Astrocyte of the hippocampus (primary cell): ENCODE measurements around the gene CANT1.

Experiments
- DNase-seq: peaks from one replicate; pipeline ENCODE4 v3.0.0; 2011; ENCODE audit warnings: low read depth, low spot score

The CANT1 gene

GRCh38 chr17:79009397-79010303, at the start of gene CANT1:
CANT1 (minus strand) TSS chr17:79009764; CDS start chr17:78997622, 12,142 bp downstream.
- DNase-seq: peak; percentile 95

GRCh38 chr17:79057737-79058385, 48.3 kb upstream of the CANT1 start:
- DNase-seq: no peak

GRCh38 chr17:79055197-79055596, 45.6 kb upstream of the CANT1 start:
- no peak for DNase-seq

- no peak for DNase-seq
These were observed 44.8 kb upstream of the CANT1 start for GRCh38 chr17:79054200-79054960.

GRCh38 chr17:79053251-79053925, 43.8 kb upstream of the CANT1 start:
- DNase-seq: peak; percentile 27

- DNase-seq: no peak
These were observed 42.6 kb upstream of the CANT1 start for GRCh38 chr17:79052131-79052530.

GRCh38 chr17:79051306-79051705, 41.7 kb upstream of the CANT1 start:
- no peak for DNase-seq

GRCh38 chr17:79050551-79050950, 41.0 kb upstream of the CANT1 start:
- no peak for DNase-seq

- no peak for DNase-seq
These were observed 40.3 kb upstream of the CANT1 start for GRCh38 chr17:79049821-79050220.

GRCh38 chr17:79048826-79049755, 39.5 kb upstream of the CANT1 start:
- DNase-seq: no peak

- peak; percentile 31 for DNase-seq
These were observed 38.6 kb upstream of the CANT1 start for GRCh38 chr17:79047923-79048825.

- no peak for DNase-seq
These were observed 37.8 kb upstream of the CANT1 start for GRCh38 chr17:79047291-79047920.

- no peak for DNase-seq
These were observed 37.3 kb upstream of the CANT1 start for GRCh38 chr17:79046916-79047280.

GRCh38 chr17:79046197-79046915, 36.8 kb upstream of the CANT1 start:
- no peak for DNase-seq

- peak; percentile 85 for DNase-seq
These were observed 36.3 kb upstream of the CANT1 start for GRCh38 chr17:79045842-79046196.

GRCh38 chr17:79045001-79045729, 35.6 kb upstream of the CANT1 start:
- DNase-seq: no peak

GRCh38 chr17:79044462-79044861, 34.9 kb upstream of the CANT1 start:
- no peak for DNase-seq

- DNase-seq: no peak
These were observed 34.4 kb upstream of the CANT1 start for GRCh38 chr17:79043931-79044320.
